Measurements from ENCODE around the gene STK25.

STK25 gene

GRCh38 chr2:241481687-241482086 is 26.7 kb downstream of the STK25 start:
- H3K9me3 ChIP-seq (ENCODE audit: insufficient read depth, low read length): no peaks in the 10 kb centered on the region
- H3K4me2 ChIP-seq (ENCODE audit: low read length): no peak overlapping the region
- no peak overlapping the region for H3K4me3 ChIP-seq (ENCODE audit: low read length)
- H3K79me2 ChIP-seq (ENCODE audit: low read length): no peaks in the 10 kb centered on the region
- H3K36me3 ChIP-seq (replicated peaks; ENCODE audit: low read depth, low read length): no peaks in the 10 kb centered on the region
- H3K27me3 ChIP-seq (ENCODE audit: low read depth, low read length): no peaks in the 10 kb centered on the region
- no peaks in the 10 kb centered on the region for H4K20me1 ChIP-seq (ENCODE audit: insufficient read depth, low read length)
- no peaks in the 10 kb centered on the region for H3K4me1 ChIP-seq (ENCODE audit: low read length)
- TF ChIP-seq CTCF (IDR thresholded peaks at IDR 0.05; ENCODE audit: low read depth, low read length) (no peak), EZH2phosphoT487 (IDR thresholded peaks at IDR 0.05; ENCODE audit: low read depth) (no peak)
- no peak overlapping the region for H3K27ac ChIP-seq (ENCODE audit: low read length)
- no peak overlapping the region for H3K9ac ChIP-seq (ENCODE audit: low read length)
- H2AFZ ChIP-seq (ENCODE audit: low read depth, low read length): no peak overlapping the region

DNA sequence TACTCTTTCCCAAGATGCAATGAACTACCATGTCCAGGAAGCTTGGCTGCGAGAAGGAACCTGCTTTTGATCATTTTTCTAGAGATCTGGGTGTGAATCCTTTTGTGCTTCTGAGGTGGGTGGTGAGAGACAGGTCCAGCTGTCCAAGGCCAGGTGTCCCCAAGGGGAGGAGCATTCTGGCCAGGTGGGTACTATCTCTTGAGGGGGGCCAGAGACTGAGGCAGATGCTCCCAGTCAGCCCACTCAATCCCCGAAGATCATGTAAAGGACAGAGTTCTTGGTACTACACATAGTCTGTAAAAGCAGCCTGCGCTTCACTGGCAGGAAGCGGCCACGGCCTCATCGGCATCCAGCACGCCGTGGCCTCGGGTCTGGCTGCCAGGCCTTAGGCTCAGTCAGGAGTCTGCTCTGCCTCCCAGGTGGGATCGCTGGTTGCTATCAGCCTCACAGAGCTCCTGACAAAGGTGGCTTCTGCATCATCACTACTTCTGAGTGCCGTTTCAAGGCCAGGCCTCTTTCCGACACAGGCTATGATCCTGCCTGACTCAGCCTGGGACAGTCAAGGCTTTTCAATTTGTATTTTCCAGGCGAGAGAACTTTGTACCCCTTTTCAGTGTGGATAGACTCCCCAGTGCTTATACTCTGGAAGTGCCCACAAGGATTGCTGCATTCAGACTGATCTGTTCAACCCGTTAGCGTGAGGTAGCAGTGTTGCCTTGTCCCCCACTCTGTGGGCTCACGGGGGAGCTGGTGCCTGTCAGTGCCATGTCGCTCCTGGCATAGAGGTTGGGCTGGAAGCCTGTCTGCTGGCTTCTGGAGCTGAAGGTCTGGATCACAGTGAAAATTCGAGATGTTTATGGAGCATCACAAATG is 29.1 kb downstream of the STK25 start:
- no peaks in the 10 kb centered on the region for H4K20me1 ChIP-seq (ENCODE audit: insufficient read depth, low read length)
- no peak overlapping the region for H2AFZ ChIP-seq (ENCODE audit: low read depth, low read length)
- no peak overlapping the region for H3K9ac ChIP-seq (ENCODE audit: low read length)
- no peaks in the 10 kb centered on the region for H3K79me2 ChIP-seq (ENCODE audit: low read length)
- H3K27me3 ChIP-seq (ENCODE audit: low read depth, low read length): no peaks in the 10 kb centered on the region
- no peak overlapping the region for H3K4me2 ChIP-seq (ENCODE audit: low read length)
- no peak overlapping the region for H3K27ac ChIP-seq (ENCODE audit: low read length)
- no peaks in the 10 kb centered on the region for H3K4me1 ChIP-seq (ENCODE audit: low read length)
- H3K4me3 ChIP-seq (ENCODE audit: low read length): no peak overlapping the region
- H3K9me3 ChIP-seq (ENCODE audit: insufficient read depth, low read length): no peaks in the 10 kb centered on the region
- H3K36me3 ChIP-seq (replicated peaks; ENCODE audit: low read depth, low read length): no peaks in the 10 kb centered on the region
- TF ChIP-seq CTCF (IDR thresholded peaks at IDR 0.05; ENCODE audit: low read depth, low read length): no peak
- no peak for TF ChIP-seq EZH2phosphoT487 (IDR thresholded peaks at IDR 0.05; ENCODE audit: low read depth)

- Histone ChIP-seq H3K36me3 (replicated peaks; ENCODE audit: low read depth, low read length) (no peaks in the 10 kb centered on the region), H3K4me1 (ENCODE audit: low read length) (no peaks in the 10 kb centered on the region)
Observed at GRCh38 chr2:241478166-241478565, 30.2 kb downstream of the STK25 start.

More at GRCh38 chr2:241478166-241478565, 30.2 kb downstream of the STK25 start:
- Histone ChIP-seq H3K4me2 (ENCODE audit: low read length) (no peak overlapping the region), H3K9ac (ENCODE audit: low read length) (no peak overlapping the region), H3K9me3 (ENCODE audit: insufficient read depth, low read length) (no peaks in the 10 kb centered on the region), H3K27me3 (ENCODE audit: low read depth, low read length) (no peaks in the 10 kb centered on the region), H3K4me3 (ENCODE audit: low read length) (no peak overlapping the region), H4K20me1 (ENCODE audit: insufficient read depth, low read length) (no peaks in the 10 kb centered on the region), H2AFZ (ENCODE audit: low read depth, low read length) (no peak overlapping the region), H3K27ac (ENCODE audit: low read length) (no peak overlapping the region), H3K79me2 (ENCODE audit: low read length) (no peaks in the 10 kb centered on the region)
- TF ChIP-seq EZH2phosphoT487 (IDR thresholded peaks at IDR 0.05; ENCODE audit: low read depth) (no peak), CTCF (IDR thresholded peaks at IDR 0.05; ENCODE audit: low read depth, low read length) (no peak)
